Nephron progenitor cell (in vitro differentiated cells): ENCODE data around the gene RPUSD2.

Source experiments
- DNase-seq: peaks from one replicate; pipeline ENCODE4 v3.0.0; 2021
- H3K27ac Mint-ChIP-seq: 2 replicates; pipeline ENCODE4 v1.8.0; 2021; ENCODE audit warnings: mild to moderate bottlenecking, moderate library complexity, mixed read lengths
- H3K27me3 Mint-ChIP-seq: 2 replicates; pipeline ENCODE4 v1.8.0; 2021; ENCODE audit warnings: mild to moderate bottlenecking, low read depth, mixed read lengths; ENCODE audit not compliant: poor library complexity
- H3K36me3 Mint-ChIP-seq: 2 replicates; pipeline ENCODE4 v1.8.0; 2021; ENCODE audit warnings: low read depth, mixed read lengths
- H3K4me1 Mint-ChIP-seq: 2 replicates; pipeline ENCODE4 v1.8.0; 2021; ENCODE audit warnings: mixed read lengths
- H3K4me3 Mint-ChIP-seq: 2 replicates; pipeline ENCODE4 v1.8.0; 2021; ENCODE audit warnings: mild to moderate bottlenecking, moderate library complexity, mixed read lengths
- H3K9me3 Mint-ChIP-seq: 2 replicates; pipeline ENCODE4 v1.8.0; 2021; ENCODE audit warnings: mild to moderate bottlenecking, moderate library complexity, mixed read lengths
- TF ChIP-seq, protein P1 (sequence below): fragments of 200-600 bp; sonication (generic); IDR thresholded peaks from 2 replicates; pipeline ENCODE4 v1.5.0; 2021; ENCODE audit warnings: antibody characterized with exemption

Gene RPUSD2

GRCh38 chr15:40534371-40534770, 34.7 kb upstream of the RPUSD2 start:
- DNase-seq, result no peak
- TF ChIP-seq, protein P1, sequence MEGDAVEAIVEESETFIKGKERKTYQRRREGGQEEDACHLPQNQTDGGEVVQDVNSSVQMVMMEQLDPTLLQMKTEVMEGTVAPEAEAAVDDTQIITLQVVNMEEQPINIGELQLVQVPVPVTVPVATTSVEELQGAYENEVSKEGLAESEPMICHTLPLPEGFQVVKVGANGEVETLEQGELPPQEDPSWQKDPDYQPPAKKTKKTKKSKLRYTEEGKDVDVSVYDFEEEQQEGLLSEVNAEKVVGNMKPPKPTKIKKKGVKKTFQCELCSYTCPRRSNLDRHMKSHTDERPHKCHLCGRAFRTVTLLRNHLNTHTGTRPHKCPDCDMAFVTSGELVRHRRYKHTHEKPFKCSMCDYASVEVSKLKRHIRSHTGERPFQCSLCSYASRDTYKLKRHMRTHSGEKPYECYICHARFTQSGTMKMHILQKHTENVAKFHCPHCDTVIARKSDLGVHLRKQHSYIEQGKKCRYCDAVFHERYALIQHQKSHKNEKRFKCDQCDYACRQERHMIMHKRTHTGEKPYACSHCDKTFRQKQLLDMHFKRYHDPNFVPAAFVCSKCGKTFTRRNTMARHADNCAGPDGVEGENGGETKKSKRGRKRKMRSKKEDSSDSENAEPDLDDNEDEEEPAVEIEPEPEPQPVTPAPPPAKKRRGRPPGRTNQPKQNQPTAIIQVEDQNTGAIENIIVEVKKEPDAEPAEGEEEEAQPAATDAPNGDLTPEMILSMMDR, result no peak
- Mint-ChIP-seq H3K36me3 (no peaks in the 10 kb centered on the region), H3K27me3 (peaks cover 4% of the 10 kb centered on the region), H3K27ac (no peak overlapping the region), H3K4me1 (peaks cover 32% of the 10 kb centered on the region), H3K4me3 (no peak overlapping the region), H3K9me3 (no peaks in the 10 kb centered on the region)

DNA sequence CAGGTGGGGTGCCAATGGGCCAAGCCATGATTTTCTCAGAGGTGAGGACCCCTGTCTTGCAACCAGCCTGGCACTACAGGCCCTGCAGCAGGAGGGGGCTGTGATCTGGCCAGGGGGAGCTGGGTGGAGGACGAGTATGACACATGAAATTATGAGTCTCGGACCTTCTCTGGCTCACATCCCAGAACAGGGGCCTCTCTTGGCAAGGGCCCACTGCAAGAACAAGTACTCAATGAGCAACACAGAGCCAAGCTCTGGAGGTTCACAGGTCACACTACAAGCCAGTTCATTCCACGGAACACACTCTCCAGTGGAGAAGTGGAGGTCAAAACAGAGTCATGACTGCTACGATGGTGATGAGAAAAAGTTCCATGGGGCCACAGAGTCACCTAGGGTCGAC, 32.6 kb upstream of the RPUSD2 start:
- DNase-seq, result no peak
- Mint-ChIP-seq H3K4me3 (no peak overlapping the region), H3K4me1 (peaks cover 45% of the 10 kb centered on the region), H3K27ac (no peak overlapping the region), H3K36me3 (no peaks in the 10 kb centered on the region), H3K27me3 (peaks cover 4% of the 10 kb centered on the region), H3K9me3 (no peaks in the 10 kb centered on the region)
- TF ChIP-seq, protein P1, result no peak

DNA sequence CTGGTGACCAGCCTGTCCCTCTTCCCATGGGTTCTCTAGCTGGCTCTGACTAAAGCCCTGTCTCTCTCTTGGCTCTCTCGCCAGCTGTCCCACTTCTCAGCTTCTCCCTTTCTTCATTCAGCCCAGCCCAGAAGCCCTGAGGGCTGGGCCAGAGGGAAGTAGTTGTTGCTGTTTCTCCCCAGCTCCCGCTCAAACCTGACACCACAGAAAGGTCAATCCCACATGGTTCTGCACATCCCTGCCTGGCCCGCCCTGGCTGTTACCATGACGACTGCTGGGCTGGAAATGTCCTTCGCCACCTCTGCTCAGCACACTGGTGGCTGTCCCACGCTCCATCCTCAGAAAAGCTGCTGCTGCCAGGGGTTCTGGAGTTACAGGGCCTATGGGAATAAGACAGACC, 30.1 kb upstream of the RPUSD2 start:
- Mint-ChIP-seq H3K4me3 (peak overlapping the region; percentile 38), H3K27ac (peak overlapping the region; percentile 82), H3K9me3 (no peaks in the 10 kb centered on the region), H3K4me1 (peaks cover 56% of the 10 kb centered on the region), H3K27me3 (peaks cover 4% of the 10 kb centered on the region), H3K36me3 (no peaks in the 10 kb centered on the region)
- peak; percentile 72 for DNase-seq
- TF ChIP-seq, protein P1, result no peak

DNA sequence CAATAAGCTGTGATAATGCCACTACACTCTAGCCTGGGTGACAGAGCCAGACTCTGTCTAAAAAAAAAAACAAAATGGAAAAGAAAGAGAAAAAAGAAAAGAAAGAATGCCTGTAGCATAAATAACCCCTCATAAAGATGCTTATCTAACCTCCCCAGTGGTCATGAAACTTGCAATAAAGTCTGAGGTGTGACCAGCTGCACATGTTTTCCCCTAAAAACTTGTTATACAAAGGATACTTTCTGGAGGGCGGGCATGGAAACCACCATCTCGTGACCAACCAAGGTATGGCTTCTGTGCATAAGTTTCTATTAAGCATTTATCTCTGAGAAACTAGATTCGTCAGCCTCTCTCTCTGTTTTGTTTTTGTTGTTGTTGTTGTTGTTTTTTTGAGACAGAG, 26.0 kb upstream of the RPUSD2 start:
- no peak overlapping the region for H3K4me3 Mint-ChIP-seq
- no peaks in the 10 kb centered on the region for H3K27me3 Mint-ChIP-seq
- H3K27ac Mint-ChIP-seq, result no peak overlapping the region
- no peaks in the 10 kb centered on the region for H3K36me3 Mint-ChIP-seq
- no peak for DNase-seq
- H3K4me1 Mint-ChIP-seq, result peaks cover 38% of the 10 kb centered on the region
- TF ChIP-seq, protein P1, result no peak
- H3K9me3 Mint-ChIP-seq, result no peaks in the 10 kb centered on the region

DNA sequence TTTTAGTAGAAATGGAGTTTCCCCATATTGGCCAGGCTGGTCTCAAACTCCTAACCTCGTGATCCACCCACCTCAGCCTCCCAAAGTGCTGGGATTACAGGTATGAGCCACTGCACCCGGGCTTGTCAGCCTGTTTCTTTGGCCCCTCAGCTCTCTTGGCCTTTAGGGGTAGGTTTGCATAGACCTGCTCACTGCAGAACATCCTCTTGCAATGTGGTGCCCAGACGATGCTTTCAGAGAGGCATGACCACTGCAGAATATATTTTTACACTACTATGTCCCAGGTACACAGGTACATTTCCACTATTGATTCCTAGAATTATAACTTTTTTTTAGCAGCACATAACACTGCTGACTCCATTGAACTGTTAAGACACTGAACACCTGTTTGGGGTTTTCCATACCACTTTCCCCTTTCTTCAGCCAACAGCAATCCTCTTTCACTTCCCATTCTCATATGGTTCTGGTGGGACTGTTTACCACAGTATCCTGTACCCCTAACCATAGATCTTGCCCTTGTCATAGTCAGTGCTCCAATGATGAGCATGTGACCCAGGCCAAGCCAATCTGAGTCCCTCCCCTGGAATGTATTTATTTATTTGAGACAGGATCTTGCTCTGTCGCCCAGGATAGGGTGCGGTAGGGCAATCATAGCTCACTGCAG, 25.3 kb upstream of the RPUSD2 start:
- Mint-ChIP-seq H3K9me3 (no peaks in the 10 kb centered on the region), H3K4me3 (no peak overlapping the region), H3K36me3 (peaks cover 4% of the 10 kb centered on the region), H3K27me3 (no peaks in the 10 kb centered on the region), H3K27ac (peak overlapping the region; percentile 61), H3K4me1 (peaks cover 31% of the 10 kb centered on the region)
- DNase-seq, result no peak
- TF ChIP-seq, protein P1, result no peak

- no peak overlapping the region for H3K27ac Mint-ChIP-seq
- H3K27me3 Mint-ChIP-seq, result no peaks in the 10 kb centered on the region
- H3K9me3 Mint-ChIP-seq, result no peaks in the 10 kb centered on the region
- no peak for DNase-seq
- peaks cover 18% of the 10 kb centered on the region for H3K36me3 Mint-ChIP-seq
- H3K4me1 Mint-ChIP-seq, result peaks cover 20% of the 10 kb centered on the region
- no peak overlapping the region for H3K4me3 Mint-ChIP-seq
- TF ChIP-seq, protein P1, result no peak
Observed at GRCh38 chr15:40545457-40545856, 23.6 kb upstream of the RPUSD2 start.
